ENCODE measurements around the gene RSBN1. TPM values are rescaled to one million over a fixed set of nuclear protein-coding genes. Genes with fewer than 3 reads are reported as not detected.
A peak's percentile ranks its signal among the peaks of the same experiment; 100 is the strongest.

The RSBN1 gene
- total and polyA plus RNA-seq, 7 experiments from 2014 or later = 29.9 to 58.1 (median 42.0) TPM

- Histone ChIP-seq H3K4me3 (ENCODE audit: low read length) (no peak overlapping the region), H3K4me1 (ENCODE audit: control insufficient read depth in 2 of 2, insufficient read depth in 2 of 2, low read length in 2 of 2) (no peaks in the 10 kb centered on the region), H3K36me3 (ENCODE audit: control insufficient read depth in 2 of 3, insufficient read depth in 3 of 3, low read length in 3 of 3) (peaks cover 4 to 26% (median 17%) of the 10 kb centered on the region in 3 experiments), H3K9me3 (ENCODE audit: control insufficient read depth in 2 of 3, low read length in 3 of 3) (no peaks in the 10 kb centered on the region), H3K27ac (ENCODE audit: low read depth, low read length) (no peak overlapping the region), H3K27me3 (ENCODE audit: control insufficient read depth in 2 of 2, insufficient read depth in 2 of 2, low read length in 2 of 2) (no peaks in the 10 kb centered on the region)
- peaks cover 0 to 31% (median 13%) of the 10 kb centered on the region in 5 donors for H3K36me3 Mint-ChIP-seq
- CTCF ChIA-PET = interaction anchor here (0.6 to 3.5 kb wide), 10 partner anchors 23 to 837 kb away, joined by 3 to 40 read pairs (median 5); partner anchors contain the start of genes AP4B1, DCLRE1B, HIPK1 and RSBN1
- no peak overlapping the region for H3K4me3 Mint-ChIP-seq
- no peak overlapping the region for H3K27ac Mint-ChIP-seq
- intact Hi-C loops (cut with micrococcal nuclease) = loop anchor here (1.0 to 5.0 kb wide), 7 partner anchors 37 to 448 kb away; partner anchors contain the start of genes AP4B1 (in 2 of the 2), HIPK1 (in 2 of the 2), OLFML3 (in 1 of the 2) and PTPN22 (in 1 of the 2)
- POLR2A ChIA-PET = interaction anchor here (0.5 to 3.8 kb wide), 5 partner anchors 11 to 82 kb away, joined by 3 to 21 read pairs (median 5); partner anchors contain the start of genes AP4B1 and DCLRE1B
- H3K9me3 Mint-ChIP-seq = no peaks in the 10 kb centered on the region
- ATAC-seq (no peak), DNase-seq (no peak)
- H3K27me3 Mint-ChIP-seq = no peaks in the 10 kb centered on the region
- H3K4me1 Mint-ChIP-seq = peaks cover 4 to 10% (median 8%) of the 10 kb centered on the region in 7 donors
Measured at GRCh38 chr1:113834716-113835115, 22.4 kb upstream of the RSBN1 start.

- Mint-ChIP-seq H3K27me3 (no peaks in the 10 kb centered on the region), H3K36me3 (peaks cover 0 to 31% (median 20%) of the 10 kb centered on the region in 5 donors), H3K4me3 (no peak overlapping the region), H3K9me3 (no peaks in the 10 kb centered on the region), H3K4me1 (peaks cover 0 to 7% (median 0%) of the 10 kb centered on the region in 7 donors), H3K27ac (no peak overlapping the region)
- Histone ChIP-seq H3K27me3 (ENCODE audit: control insufficient read depth in 2 of 2, insufficient read depth in 2 of 2, low read length in 2 of 2) (no peaks in the 10 kb centered on the region), H3K9me3 (ENCODE audit: control insufficient read depth in 2 of 3, low read length in 3 of 3) (no peaks in the 10 kb centered on the region), H3K4me1 (ENCODE audit: control insufficient read depth in 2 of 2, insufficient read depth in 2 of 2, low read length in 2 of 2) (no peaks in the 10 kb centered on the region), H3K36me3 (ENCODE audit: control insufficient read depth in 2 of 3, insufficient read depth in 3 of 3, low read length in 3 of 3) (peaks cover 0 to 38% (median 15%) of the 10 kb centered on the region in 3 experiments), H3K4me3 (ENCODE audit: low read length) (no peak overlapping the region), H3K27ac (ENCODE audit: low read depth, low read length) (no peak overlapping the region)
- intact Hi-C loops (cut with micrococcal nuclease) = no loop called here
- ATAC-seq (no peak), DNase-seq (no peak)
- CTCF ChIA-PET = interaction anchor here (0.6 to 0.7 kb wide), 2 partner anchors 8 to 1184 kb away, joined by 3 read pairs; no protein-coding TSS in a partner anchor
- POLR2A ChIA-PET = no interaction called here
Measured at GRCh38 chr1:113830039-113830438, 17.8 kb upstream of the RSBN1 start.

- ATAC-seq = no peak
Measured at GRCh38 chr1:113821916-113822315, 9.6 kb upstream of the RSBN1 start.

GRCh38 chr1:113818578-113818977, 6.3 kb upstream of the RSBN1 start:
- ChIA-PET CTCF (no interaction called here), POLR2A (interaction anchor here (0.7 to 0.9 kb wide), 2 partner anchors 36 to 70 kb away, joined by 3 to 4 read pairs; no protein-coding TSS in a partner anchor)
- Mint-ChIP-seq H3K4me1 (peaks cover 0 to 4% (median 0%) of the 10 kb centered on the region in 7 donors), H3K27me3 (no peaks in the 10 kb centered on the region), H3K27ac (peak overlapping the region in 2 of 9 donors; percentile 31 to 39), H3K4me3 (no peak overlapping the region), H3K36me3 (peaks cover 0 to 32% (median 10%) of the 10 kb centered on the region in 5 donors), H3K9me3 (no peaks in the 10 kb centered on the region)
- ATAC-seq = no peak
- Histone ChIP-seq H3K36me3 (ENCODE audit: control insufficient read depth in 2 of 3, insufficient read depth in 3 of 3, low read length in 3 of 3) (peaks cover 8 to 12% (median 12%) of the 10 kb centered on the region in 3 experiments), H3K9me3 (ENCODE audit: control insufficient read depth in 2 of 3, low read length in 3 of 3) (no peaks in the 10 kb centered on the region), H3K27ac (ENCODE audit: low read depth, low read length) (no peak overlapping the region), H3K27me3 (ENCODE audit: control insufficient read depth in 2 of 2, insufficient read depth in 2 of 2, low read length in 2 of 2) (no peaks in the 10 kb centered on the region), H3K4me1 (ENCODE audit: control insufficient read depth in 2 of 2, insufficient read depth in 2 of 2, low read length in 2 of 2) (no peaks in the 10 kb centered on the region), H3K4me3 (ENCODE audit: low read length) (no peak overlapping the region)
- intact Hi-C loops (cut with micrococcal nuclease) = loop anchor here (10.0 kb wide), 4 partner anchors 526 to 864 kb away; partner anchors contain the start of genes DENND2C (in 1 of the 2) and SLC16A1 (in 1 of the 2)
- DNase-seq = no peak

More at GRCh38 chr1:113821916-113822315, 9.6 kb upstream of the RSBN1 start:
- Histone ChIP-seq H3K27me3 (ENCODE audit: control insufficient read depth in 2 of 2, insufficient read depth in 2 of 2, low read length in 2 of 2) (no peaks in the 10 kb centered on the region), H3K4me1 (ENCODE audit: control insufficient read depth in 2 of 2, insufficient read depth in 2 of 2, low read length in 2 of 2) (no peaks in the 10 kb centered on the region), H3K27ac (ENCODE audit: low read depth, low read length) (no peak overlapping the region), H3K4me3 (ENCODE audit: low read length) (no peak overlapping the region), H3K36me3 (ENCODE audit: control insufficient read depth in 2 of 3, insufficient read depth in 3 of 3, low read length in 3 of 3) (peaks cover 8 to 15% (median 12%) of the 10 kb centered on the region in 3 experiments), H3K9me3 (ENCODE audit: control insufficient read depth in 2 of 3, low read length in 3 of 3) (no peaks in the 10 kb centered on the region)
- H3K27me3 Mint-ChIP-seq = no peaks in the 10 kb centered on the region
- peaks cover 0 to 4% (median 0%) of the 10 kb centered on the region in 7 donors for H3K4me1 Mint-ChIP-seq
- no peak for DNase-seq
- H3K27ac Mint-ChIP-seq = peak overlapping the region in 2 of 9 donors; percentile 25 to 28
- ChIA-PET POLR2A (no interaction called here), CTCF (interaction anchor here (1.4 kb wide), 1 partner anchor 9 kb away, joined by 3 read pairs; no protein-coding TSS in a partner anchor)
- H3K36me3 Mint-ChIP-seq = peaks cover 0 to 29% (median 9%) of the 10 kb centered on the region in 5 donors
- no peak overlapping the region for H3K4me3 Mint-ChIP-seq
- H3K9me3 Mint-ChIP-seq = no peaks in the 10 kb centered on the region
- intact Hi-C loops (cut with micrococcal nuclease) = no loop called here

- Mint-ChIP-seq H3K4me3 (peak overlapping the region; percentile 26 to 99 (median 91)), H3K27me3 (no peaks in the 10 kb centered on the region), H3K9me3 (peaks cover 0 to 3% (median 0%) of the 10 kb centered on the region in 11 donors), H3K36me3 (peaks cover 0 to 22% (median 8%) of the 10 kb centered on the region in 5 donors), H3K4me1 (peaks cover 16 to 39% (median 28%) of the 10 kb centered on the region in 7 donors), H3K27ac (peak overlapping the region; percentile 96 to 99 (median 98))
- H3K9me3 ChIP-seq (ENCODE audit: control insufficient read depth in 2 of 3, low read length in 3 of 3) = no peaks in the 10 kb centered on the region
- H3K27me3 ChIP-seq (ENCODE audit: control insufficient read depth in 2 of 2, insufficient read depth in 2 of 2, low read length in 2 of 2) = no peaks in the 10 kb centered on the region
- H3K36me3 ChIP-seq (ENCODE audit: control insufficient read depth in 2 of 3, insufficient read depth in 3 of 3, low read length in 3 of 3) = peaks cover 0 to 6% (median 0%) of the 10 kb centered on the region in 3 experiments
- DNase-seq = no peak
- intact Hi-C loops (cut with micrococcal nuclease) = loop anchor here (2.0 to 10.0 kb wide), 10 partner anchors 421 to 1191 kb away; partner anchors contain the start of genes CSDE1 (in 1 of the 2), DENND2C (in 1 of the 2), LRIG2 (in 1 of the 2) and MAGI3 (in 1 of the 2)
- H3K4me1 ChIP-seq (ENCODE audit: control insufficient read depth in 2 of 2, insufficient read depth in 2 of 2, low read length in 2 of 2) = peaks cover 17 to 23% of the 10 kb centered on the region in 2 donors
- POLR2A ChIA-PET = interaction anchor here (0.7 to 3.5 kb wide), 5 partner anchors 15 to 60 kb away, joined by 3 to 45 read pairs (median 3); no protein-coding TSS in a partner anchor
- CTCF ChIA-PET = interaction anchor here (1.4 to 1.7 kb wide), 2 partner anchors 9 to 92 kb away, joined by 3 to 7 read pairs; partner anchors contain the start of genes AP4B1 and DCLRE1B
- H3K27ac ChIP-seq (ENCODE audit: low read depth, low read length) = peak overlapping the region; percentile 97
- ATAC-seq = no peak
- peak overlapping the region; percentile 88 for H3K4me3 ChIP-seq (ENCODE audit: low read length)
Measured at GRCh38 chr1:113813218-113813617, 942 bp upstream of the RSBN1 start.

- Histone ChIP-seq H3K27me3 (ENCODE audit: control insufficient read depth in 2 of 2, insufficient read depth in 2 of 2, low read length in 2 of 2) (no peaks in the 10 kb centered on the region), H3K36me3 (ENCODE audit: control insufficient read depth in 2 of 3, insufficient read depth in 3 of 3, low read length in 3 of 3) (peaks cover 0 to 6% (median 0%) of the 10 kb centered on the region in 3 experiments), H3K4me1 (ENCODE audit: control insufficient read depth in 2 of 2, insufficient read depth in 2 of 2, low read length in 2 of 2) (peaks cover 17 to 25% of the 10 kb centered on the region in 2 donors), H3K4me3 (ENCODE audit: low read length) (peak overlapping the region; percentile 88), H3K27ac (ENCODE audit: low read depth, low read length) (peak overlapping the region; percentile 97), H3K9me3 (ENCODE audit: control insufficient read depth in 2 of 3, low read length in 3 of 3) (no peaks in the 10 kb centered on the region)
- DNase-seq (peak in 1 of 9 donors; percentile 40), ATAC-seq (no peak)
- H3K36me3 Mint-ChIP-seq = peaks cover 0 to 23% (median 8%) of the 10 kb centered on the region in 5 donors
- peaks cover 0 to 3% (median 0%) of the 10 kb centered on the region in 11 donors for H3K9me3 Mint-ChIP-seq
- POLR2A ChIA-PET = interaction anchor here (0.7 to 3.5 kb wide), 18 partner anchors 13 to 1193 kb away, joined by 3 to 45 read pairs (median 4); partner anchors contain the start of genes AP4B1, CAPZA1, DCLRE1B and PHTF1
- peak overlapping the region; percentile 96 to 99 (median 98) for H3K27ac Mint-ChIP-seq
- H3K4me3 Mint-ChIP-seq = peak overlapping the region; percentile 91 to 99 (median 97)
- H3K27me3 Mint-ChIP-seq = no peaks in the 10 kb centered on the region
- CTCF ChIA-PET = interaction anchor here (1.4 to 1.7 kb wide), 2 partner anchors 9 to 92 kb away, joined by 3 to 7 read pairs; partner anchors contain the start of genes AP4B1 and DCLRE1B
- peaks cover 20 to 45% (median 33%) of the 10 kb centered on the region in 7 donors for H3K4me1 Mint-ChIP-seq
- intact Hi-C loops (cut with micrococcal nuclease) = loop anchor here (1.0 to 10.0 kb wide), 22 partner anchors 29 to 1250 kb away; partner anchors contain the start of genes CSDE1 (in 2 of the 2), MAGI3 (in 2 of the 2), AP4B1 (in 1 of the 2) and BCAS2 (in 1 of the 2)
Measured at GRCh38 chr1:113812661-113813135, 422 bp upstream of the RSBN1 start.

All from naive thymus-derived CD4-positive, alpha-beta T cell (primary cell).